ENCODE data around the gene CEACAM1.

GRCh38 chr19:42538841-42539709 lies 10.8 kb upstream of the CEACAM1 start:
- no peak for TF ChIP-seq RAD21 (CRISPR knock-in tag; conservative IDR thresholded peaks at IDR 0.05 in 1 of 2, IDR thresholded peaks at IDR 0.05 in 1 of 2)
- TF ChIP-seq HNRNPK (IDR thresholded peaks at IDR 0.05; ENCODE audit: low read depth, low read length, poor library complexity, severe bottlenecking): no peak
- TF ChIP-seq MCM7 (IDR thresholded peaks at IDR 0.05): no peak
- no peak for TF ChIP-seq JUND (IDR thresholded peaks at IDR 0.05; ENCODE audit: borderline replicate concordance, low read depth, low read length)
- TF ChIP-seq JUND (tag; IDR thresholded peaks at IDR 0.05; ENCODE audit: borderline replicate concordance, low read depth, low read length): no peak
- TF ChIP-seq BHLHE40 (IDR thresholded peaks at IDR 0.05; ENCODE audit: low read length): no peak
- TF ChIP-seq EZH2 (IDR thresholded peaks at IDR 0.05; ENCODE audit: borderline replicate concordance, low read depth, low read length): no peak
- TF ChIP-seq ZEB2 (IDR thresholded peaks at IDR 0.05): no peak
- no peak for TF ChIP-seq SP2 (IDR thresholded peaks at IDR 0.05; ENCODE audit: extremely low read depth, low read depth, low read length, poor library complexity, severe bottlenecking)
- TF ChIP-seq SRF (CRISPR knock-in tag; IDR thresholded peaks at IDR 0.05): no peak
- TF ChIP-seq USF2 (CRISPR knock-in tag; IDR thresholded peaks at IDR 0.05): no peak
- TF ChIP-seq ETS2 (tag; IDR thresholded peaks at IDR 0.05; ENCODE audit: borderline replicate concordance, poor library complexity, severe bottlenecking): no peak

All from K562 (cell line).